ENCODE data around the gene PACS1.

DNA sequence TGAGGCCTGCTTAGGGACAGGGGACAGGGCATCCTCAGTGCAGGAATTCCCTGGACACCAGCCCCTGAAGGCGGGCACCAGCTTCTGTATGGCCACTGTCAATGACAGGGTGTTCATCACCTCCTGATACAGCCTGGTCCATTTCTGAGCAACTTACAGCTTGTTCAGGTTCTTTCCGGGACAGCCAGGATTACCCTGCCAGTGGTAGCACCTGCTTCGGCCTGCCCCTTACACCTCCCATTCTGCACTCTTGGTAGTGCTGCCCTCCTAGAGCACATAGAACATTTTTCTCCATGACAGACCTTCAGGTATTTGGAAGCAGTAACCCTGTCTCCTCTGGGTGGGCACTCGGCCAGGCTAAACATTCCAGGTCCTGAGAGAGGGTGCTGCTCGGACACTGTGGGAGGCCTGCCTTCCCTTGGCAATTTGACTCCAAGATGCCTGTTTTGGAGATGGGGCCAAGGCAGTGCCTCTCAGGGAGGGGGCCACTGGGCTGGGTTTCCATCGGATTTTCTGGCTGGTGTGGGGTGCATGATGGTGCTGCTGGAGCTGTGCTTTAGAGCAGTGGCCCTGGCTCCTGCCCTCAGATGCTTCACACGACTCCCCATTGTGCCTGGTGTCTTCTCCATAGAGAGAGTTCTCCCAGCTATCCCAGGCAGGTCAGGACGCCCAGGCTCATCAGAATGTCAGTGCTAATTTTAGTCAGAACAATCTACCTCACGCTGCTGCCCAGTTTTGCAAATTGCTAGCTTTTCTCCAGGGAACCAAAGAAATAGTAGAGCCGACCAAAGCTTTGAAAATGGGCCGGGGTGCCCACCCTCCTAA is 22.3 kb upstream of the PACS1 start:
- TF ChIP-seq, protein P1, sequence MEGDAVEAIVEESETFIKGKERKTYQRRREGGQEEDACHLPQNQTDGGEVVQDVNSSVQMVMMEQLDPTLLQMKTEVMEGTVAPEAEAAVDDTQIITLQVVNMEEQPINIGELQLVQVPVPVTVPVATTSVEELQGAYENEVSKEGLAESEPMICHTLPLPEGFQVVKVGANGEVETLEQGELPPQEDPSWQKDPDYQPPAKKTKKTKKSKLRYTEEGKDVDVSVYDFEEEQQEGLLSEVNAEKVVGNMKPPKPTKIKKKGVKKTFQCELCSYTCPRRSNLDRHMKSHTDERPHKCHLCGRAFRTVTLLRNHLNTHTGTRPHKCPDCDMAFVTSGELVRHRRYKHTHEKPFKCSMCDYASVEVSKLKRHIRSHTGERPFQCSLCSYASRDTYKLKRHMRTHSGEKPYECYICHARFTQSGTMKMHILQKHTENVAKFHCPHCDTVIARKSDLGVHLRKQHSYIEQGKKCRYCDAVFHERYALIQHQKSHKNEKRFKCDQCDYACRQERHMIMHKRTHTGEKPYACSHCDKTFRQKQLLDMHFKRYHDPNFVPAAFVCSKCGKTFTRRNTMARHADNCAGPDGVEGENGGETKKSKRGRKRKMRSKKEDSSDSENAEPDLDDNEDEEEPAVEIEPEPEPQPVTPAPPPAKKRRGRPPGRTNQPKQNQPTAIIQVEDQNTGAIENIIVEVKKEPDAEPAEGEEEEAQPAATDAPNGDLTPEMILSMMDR (IDR thresholded peaks at IDR 0.05): no peak
- no peak for TF ChIP-seq EP300 (IDR thresholded peaks at IDR 0.05)

All from ovary (tissue), 3 donors.